Left colon (tissue), 2 donors: ENCODE results near the gene PDE4D. TPM values are rescaled to one million over a fixed set of nuclear protein-coding genes. Genes with fewer than 3 reads are reported as not detected.

Source experiments
- ATAC-seq: fragments of 200-7000 bp; cut with Tn5 transposase; one replicate; pipeline ENCODE4 v1.9.1; 2020; ENCODE audit warnings: mild to moderate bottlenecking, moderate library complexity
- DNase-seq, 2 donors: peaks; one replicate each; pipeline ENCODE4 v3.0.0-alpha.2; 2020
- intact Hi-C, 2 donors: fragments of 100-400 bp; cut with DNase I in 1 of 2; cut with micrococcal nuclease in 1 of 2; formaldehyde crosslinking; loops; one replicate each; pipeline versions ENCODE4 v1.11.2 to v1.14.0; 2022; cut with DNase I, micrococcal nuclease
- total RNA-seq, 2 donors: library from RNA; stranded (reverse); fragmentation: NEBNext Ultra II Directional; extraction: Animal tissue kit (Norgen Biotek cat#: 25700); gene quantifications; one replicate each; pipeline ENCODE4 v1.2.1, GENCODE V29; 2021
- donor health status: DM: no; HTN: no; CAD: no.
- donor health status: DM: yes; HTN: yes; CAD: no.

PDE4D gene
- total RNA-seq, 2 donors from 2014 or later, result 50.6 to 67.8 TPM

DNA sequence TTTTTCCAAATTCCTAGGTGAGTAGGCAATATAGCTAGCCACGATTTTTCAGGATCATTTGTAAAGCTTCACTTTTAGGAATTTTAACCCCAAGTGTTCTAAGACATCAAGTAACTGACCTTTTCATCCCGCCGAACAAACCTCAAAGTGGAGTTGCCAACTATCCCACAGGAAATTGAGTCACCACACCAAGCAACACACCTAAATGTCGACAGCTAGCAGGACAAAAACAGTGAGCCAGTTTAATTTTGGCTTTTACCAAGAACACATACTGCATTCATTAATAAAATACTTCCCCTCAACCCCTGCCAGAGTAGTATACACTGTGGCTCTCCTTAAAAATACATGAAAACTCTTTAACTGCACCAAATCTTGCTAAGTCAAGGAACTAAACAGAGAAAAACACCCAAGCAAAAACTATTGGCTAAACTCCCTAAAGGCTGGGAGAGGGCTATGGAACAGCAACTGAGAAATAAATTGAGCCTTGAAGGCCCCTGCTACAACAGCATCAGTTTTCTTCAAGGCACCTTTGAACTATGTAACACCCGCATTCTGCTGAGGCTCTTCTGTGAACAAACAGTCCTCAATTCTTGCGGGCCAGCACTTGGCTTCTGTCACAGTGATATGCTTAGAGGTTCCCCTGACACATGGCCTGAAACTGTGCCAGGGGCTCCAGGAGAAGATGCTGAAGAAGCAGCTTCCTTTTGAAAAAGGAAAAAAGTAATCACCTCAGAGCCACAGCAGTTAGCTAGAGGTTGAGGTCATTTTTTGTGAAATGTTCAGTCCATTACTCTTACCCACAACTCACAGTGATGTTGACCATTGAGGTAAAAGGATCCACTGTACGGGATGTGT lies 851.1 kb downstream of the PDE4D start:
- DNase-seq (no peak), ATAC-seq (no peak)
- intact Hi-C loops, result no loop called here

DNA sequence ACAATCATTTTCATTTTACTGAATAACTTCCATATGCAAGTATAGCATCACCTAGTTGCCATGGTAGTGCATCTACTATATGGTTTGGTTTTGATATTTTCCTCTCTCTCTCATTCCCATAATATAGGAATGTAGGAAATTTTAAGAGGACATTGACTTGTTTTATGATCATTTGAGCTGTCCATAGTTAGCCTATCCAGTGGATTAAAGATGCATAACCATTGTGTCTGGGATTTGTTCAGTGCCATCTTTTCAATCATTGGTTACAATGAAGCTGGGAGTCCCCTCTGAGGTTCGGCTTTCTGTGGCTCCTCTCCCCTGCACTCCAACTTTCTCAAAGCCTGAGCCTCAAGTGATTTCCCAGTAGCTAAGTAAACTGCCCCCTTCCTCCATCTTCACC lies 852.2 kb downstream of the PDE4D start:
- intact Hi-C loops, result no loop called here
- DNase-seq (no peak), ATAC-seq (no peak)

- ATAC-seq (peak; percentile 21), DNase-seq (no peak)
- intact Hi-C loops, result no loop called here
Observed at GRCh38 chr5:59040804-59041201, 852.7 kb downstream of the PDE4D start.

GRCh38 chr5:59040024-59040803 lies 853.3 kb downstream of the PDE4D start:
- ATAC-seq, result peak; percentile 20

DNA sequence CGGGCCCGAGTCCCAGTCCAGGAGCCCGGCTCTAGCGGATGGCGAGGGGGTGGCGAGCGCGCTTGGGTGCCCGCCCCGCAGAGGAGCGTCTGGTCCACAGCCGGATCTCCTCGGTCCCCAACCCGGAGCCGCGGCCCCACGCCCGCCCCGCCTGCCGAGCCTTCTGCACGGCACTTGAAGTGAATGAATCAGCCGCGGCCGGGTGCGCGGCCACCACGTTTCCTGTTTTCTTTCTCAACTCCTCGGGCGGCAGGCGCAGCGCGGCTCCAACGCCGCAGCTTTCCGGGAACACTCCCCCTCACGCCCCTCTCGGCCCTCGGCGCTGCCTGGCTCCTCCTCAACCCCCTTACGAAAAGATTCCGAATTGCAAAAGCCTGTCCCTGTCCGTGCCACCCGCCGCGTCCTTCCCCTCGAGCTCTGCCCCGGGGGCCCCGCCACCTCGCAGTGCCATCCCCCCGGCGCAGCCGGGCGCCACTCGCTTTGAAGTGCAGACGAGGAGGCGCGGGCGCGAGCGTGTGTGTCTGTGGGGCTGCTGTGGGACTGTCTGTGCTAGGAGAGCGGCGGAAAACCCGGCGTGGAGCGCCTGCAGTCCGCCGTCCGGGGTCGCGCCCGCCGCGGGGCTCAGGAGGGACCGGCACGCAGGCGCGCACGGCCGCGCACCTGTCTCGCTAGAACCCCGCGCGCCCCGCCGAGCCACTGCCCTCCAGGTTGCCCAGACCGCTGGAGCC lies 854.1 kb downstream of the PDE4D start:
- peak; percentile 65 to 80 for DNase-seq
- peak; percentile 76 for ATAC-seq
- intact Hi-C loops, result loop anchor here in 1 of 2 donors (10.0 kb wide), 2 partner anchors 85 to 135 kb away; no protein-coding TSS in a partner anchor

More at GRCh38 chr5:59040024-59040803, 853.3 kb downstream of the PDE4D start:
- intact Hi-C loops, result no loop called here
- DNase-seq, result no peak

DNA sequence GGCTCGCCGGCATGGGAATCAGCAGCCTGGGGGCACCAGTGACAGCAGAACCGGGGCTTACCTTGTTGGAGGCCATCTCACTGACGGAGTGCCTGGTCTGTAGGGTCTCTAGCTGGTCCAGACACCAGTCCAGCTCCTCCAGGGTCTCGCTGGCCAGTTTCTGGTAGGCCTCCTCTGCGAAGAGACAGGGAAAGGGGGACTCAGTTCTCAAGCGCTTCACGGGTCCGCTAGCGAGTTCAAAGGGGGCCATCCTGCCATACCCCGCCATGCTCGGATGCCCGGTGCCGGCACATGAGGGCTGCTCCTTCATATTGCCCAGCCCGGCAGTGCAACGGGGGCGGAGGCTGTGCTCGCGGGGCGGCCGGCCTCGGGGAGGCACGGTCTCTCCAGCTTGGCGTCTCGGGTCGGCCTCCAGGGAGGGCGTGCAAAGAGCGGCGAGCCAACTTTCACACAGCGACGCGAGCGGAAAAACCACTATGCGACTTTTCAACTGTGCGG lies 854.7 kb downstream of the PDE4D start:
- DNase-seq (no peak), ATAC-seq (no peak)
- intact Hi-C loops, result loop anchor here in 1 of 2 donors (10.0 kb wide), 2 partner anchors 86 to 136 kb away; no protein-coding TSS in a partner anchor

DNA sequence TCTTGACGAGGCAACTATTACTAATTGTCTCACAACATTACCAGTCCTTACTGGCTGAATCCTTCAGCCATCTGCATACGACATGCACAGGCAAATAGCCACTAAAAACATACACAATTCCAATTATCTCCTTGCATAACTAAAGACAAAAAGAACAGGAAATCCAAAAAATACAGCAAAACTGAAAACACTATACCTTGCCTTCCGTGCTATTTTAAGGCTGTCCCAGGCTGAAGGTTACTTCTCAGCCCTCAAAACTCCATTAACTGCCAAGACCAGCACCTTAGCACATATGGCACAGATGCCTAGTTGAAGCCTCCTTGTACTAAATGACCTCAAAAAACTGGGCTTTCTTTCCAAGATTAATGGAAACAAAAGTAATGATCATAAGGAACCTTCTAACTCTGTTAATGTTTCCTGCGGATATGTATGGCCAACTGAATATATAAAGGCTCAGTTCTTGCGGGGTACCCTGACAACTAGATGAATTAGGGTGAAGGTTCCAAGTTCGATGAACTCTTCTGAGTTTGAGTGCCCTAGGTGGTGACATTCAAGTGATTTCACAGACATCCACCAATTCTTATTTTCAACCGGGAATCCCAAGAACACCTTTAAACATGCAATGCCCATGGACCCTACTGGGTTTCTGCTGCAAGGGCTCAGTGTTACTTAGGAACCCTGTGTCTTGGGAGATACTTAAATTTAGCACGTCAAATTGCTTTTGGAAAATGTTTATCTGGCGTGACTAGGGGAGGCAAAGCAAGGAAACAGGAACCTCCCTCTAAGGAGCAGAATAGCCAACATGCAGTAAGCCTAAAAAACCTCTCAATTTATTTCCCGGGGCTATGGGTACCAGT lies 855.4 kb downstream of the PDE4D start:
- no peak for DNase-seq
- no peak for ATAC-seq
- intact Hi-C loops, result loop anchor here in 1 of 2 donors (10.0 kb wide), 2 partner anchors 87 to 137 kb away; no protein-coding TSS in a partner anchor

- ATAC-seq (no peak), DNase-seq (no peak)
- intact Hi-C loops, result loop anchor here in 1 of 2 donors (10.0 kb wide), 2 partner anchors 87 to 137 kb away; no protein-coding TSS in a partner anchor
Observed at GRCh38 chr5:59037453-59037852, 856.1 kb downstream of the PDE4D start.

DNA sequence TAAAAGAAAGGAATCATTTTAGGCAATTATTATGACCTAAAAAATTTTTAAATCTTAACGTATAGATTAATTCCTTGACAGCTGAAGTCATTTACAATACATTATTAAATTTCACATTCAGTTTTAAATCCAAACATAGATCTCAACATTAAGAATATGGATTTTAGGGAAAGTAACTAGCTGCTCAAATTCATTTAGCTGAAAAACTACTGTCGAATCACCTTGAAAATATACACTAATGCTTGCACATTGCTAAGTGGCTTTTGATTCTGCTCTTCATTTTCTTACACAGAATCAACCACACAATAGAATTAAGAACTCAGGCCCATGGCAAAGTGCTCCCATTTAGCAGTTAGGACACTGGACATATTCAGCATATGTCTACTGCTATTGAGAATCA lies 856.5 kb downstream of the PDE4D start:
- ATAC-seq (no peak), DNase-seq (no peak)
- intact Hi-C loops, result loop anchor here in 1 of 2 donors (10.0 kb wide), 2 partner anchors 88 to 138 kb away; no protein-coding TSS in a partner anchor

GRCh38 chr5:59036274-59036961 lies 857.1 kb downstream of the PDE4D start:
- intact Hi-C loops, result loop anchor here in 1 of 2 donors (10.0 kb wide), 2 partner anchors 88 to 138 kb away; no protein-coding TSS in a partner anchor
- no peak for ATAC-seq
- peak in 1 of 2 donors; percentile 40 for DNase-seq

DNA sequence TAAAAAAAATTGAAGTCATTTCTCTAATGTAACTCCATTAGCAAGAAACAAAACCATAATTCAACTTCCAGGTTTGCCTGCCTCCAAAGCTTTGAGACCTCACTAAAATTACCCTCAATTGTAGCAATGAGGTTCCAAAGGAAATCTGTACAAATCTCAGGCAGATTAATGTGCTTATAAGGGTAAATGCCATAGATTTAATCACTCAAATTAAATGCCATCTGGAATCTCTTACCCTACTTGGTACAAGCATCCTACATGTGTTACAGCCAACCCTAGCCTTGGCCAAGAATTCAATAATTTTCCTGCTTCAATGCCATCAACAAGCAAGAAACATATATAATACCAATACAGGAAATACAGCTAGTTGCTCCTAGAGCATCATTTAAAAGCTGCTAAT lies 857.8 kb downstream of the PDE4D start:
- ATAC-seq (no peak), DNase-seq (no peak)
- intact Hi-C loops, result loop anchor here in 1 of 2 donors (10.0 kb wide), 2 partner anchors 89 to 139 kb away; no protein-coding TSS in a partner anchor

- intact Hi-C loops, result loop anchor here in 1 of 2 donors (10.0 kb wide), 2 partner anchors 90 to 140 kb away; no protein-coding TSS in a partner anchor
- peak; percentile 51 for ATAC-seq
Observed at GRCh38 chr5:59034498-59035186, 858.9 kb downstream of the PDE4D start.

GRCh38 chr5:59027145-59027907 lies 866.2 kb downstream of the PDE4D start:
- no peak for ATAC-seq
- DNase-seq, result no peak

More at GRCh38 chr5:59034498-59035186, 858.9 kb downstream of the PDE4D start:
- DNase-seq, result no peak

DNA sequence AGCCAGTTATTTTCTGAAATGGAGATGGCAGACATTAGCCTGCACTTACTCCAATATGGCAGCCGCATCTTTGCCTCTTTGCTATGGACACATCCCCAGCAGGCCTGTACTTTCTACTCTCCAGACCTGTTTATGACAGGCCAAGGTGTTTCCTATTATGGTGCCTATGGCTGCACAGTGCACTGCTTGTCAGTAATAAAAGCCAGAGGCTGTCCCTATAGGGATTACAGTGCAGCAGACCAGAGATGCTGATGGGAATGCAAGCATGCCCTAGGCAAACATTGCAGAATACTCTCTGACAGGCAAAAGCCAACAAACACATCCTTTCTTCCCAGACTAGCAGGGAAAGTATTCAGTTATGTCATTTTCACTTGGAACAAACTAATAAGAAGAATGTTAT lies 867.8 kb downstream of the PDE4D start:
- intact Hi-C loops, result no loop called here
- DNase-seq (peak in 1 of 2 donors; percentile 46), ATAC-seq (peak; percentile 68)

More at GRCh38 chr5:59027145-59027907, 866.2 kb downstream of the PDE4D start:
- intact Hi-C loops, result no loop called here

DNA sequence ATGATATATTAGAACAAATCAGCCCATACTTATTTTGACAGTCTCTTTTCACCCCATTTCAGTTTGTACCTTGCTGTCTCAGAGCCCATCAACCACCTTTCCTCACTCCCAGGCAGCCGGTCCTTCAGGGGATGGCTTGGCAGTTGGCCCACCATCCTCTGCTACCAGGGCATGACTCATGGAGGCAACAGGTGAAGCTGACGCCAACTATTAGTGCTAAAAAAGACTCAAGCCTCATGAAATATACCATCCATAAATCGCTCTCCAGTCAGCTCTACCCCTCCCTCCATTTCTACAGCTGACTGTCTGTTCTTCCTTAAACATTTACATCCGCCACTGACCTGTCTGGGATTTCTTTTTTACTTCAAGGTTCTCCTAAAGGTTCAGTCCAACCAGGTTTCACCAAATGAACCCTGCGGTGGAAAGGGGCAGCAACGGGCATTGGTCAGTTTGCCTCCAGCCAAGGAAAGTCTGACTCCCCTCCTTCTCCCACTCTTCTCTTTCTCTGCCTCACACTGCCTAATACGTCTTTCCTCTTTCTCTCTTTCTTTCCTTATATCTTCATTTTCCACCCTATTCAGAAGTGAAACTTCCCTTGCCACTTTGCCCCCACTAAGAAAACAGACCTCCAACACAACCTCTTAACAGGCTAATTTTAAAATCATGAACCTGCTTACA lies 871.5 kb downstream of the PDE4D start:
- peak in 1 of 2 donors; percentile 39 for DNase-seq
- no peak for ATAC-seq
- intact Hi-C loops, result no loop called here
